Measurements from ENCODE around the gene NENF. TPM values are rescaled to one million over a fixed set of nuclear protein-coding genes. Genes with fewer than 3 reads are reported as not detected.

The NENF gene
- total and polyA plus RNA-seq, 2 donors (not counting 1 experiment from before 2014, with no cell fraction given) = 10.6 to 20.3 TPM

DNA sequence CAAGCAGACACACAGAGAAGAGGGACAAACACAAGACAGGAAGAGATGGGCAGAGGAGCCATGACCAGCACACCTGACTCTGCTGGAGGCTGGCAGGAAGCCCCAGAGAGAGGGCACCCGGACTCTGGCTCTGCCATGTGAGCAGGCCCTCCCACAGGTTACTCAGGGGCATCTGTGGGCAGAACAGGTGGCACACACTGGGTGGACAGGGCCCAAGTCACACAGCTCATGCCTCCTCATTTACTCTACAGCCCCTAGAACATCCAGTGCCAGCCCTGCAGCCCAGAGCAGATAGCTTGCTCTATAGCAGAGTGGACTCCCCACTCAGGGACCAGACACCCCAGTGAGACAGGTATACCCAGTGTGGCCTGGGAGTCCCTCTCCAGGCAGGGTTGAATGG is 46.7 kb upstream of the NENF start:
- H4K20me1 ChIP-seq (ENCODE audit: control insufficient read depth, insufficient read depth, low read length, poor library complexity, severe bottlenecking) = peaks cover 11% of the 10 kb centered on the region
- H3K9me3 ChIP-seq (ENCODE audit: control extremely low read depth in 1 of 3, control insufficient read depth in 2 of 3, insufficient read depth in 1 of 3, low read length in 2 of 3) = peaks cover 2 to 12% (median 5%) of the 10 kb centered on the region in 3 donors
- H3K36me3 ChIP-seq (replicated peaks in 1 of 2; ENCODE audit: control extremely low read depth in 1 of 2, control insufficient read depth in 1 of 2, extremely low read depth in 1 of 2, insufficient read depth in 2 of 2, low read length in 1 of 2) = peaks cover 20 to 66% of the 10 kb centered on the region in 2 experiments
- POLR2A ChIA-PET = no interaction called here
- ATAC-seq (ENCODE audit: low read depth) (no peak), DNase-seq (no peak)
- no peak overlapping the region for H3K27ac ChIP-seq (ENCODE audit: low read length in 2 of 2)
- H2AFZ ChIP-seq (ENCODE audit: insufficient read depth, low read depth, low read length, poor library complexity, severe bottlenecking) = no peak overlapping the region
- no peak overlapping the region for H3K27ac Mint-ChIP-seq
- H3K9me3 Mint-ChIP-seq (ENCODE audit: insufficient read depth) = peaks cover 2% of the 10 kb centered on the region
- CTCF ChIA-PET = interaction anchor here (1.2 kb wide), 1 partner anchor 19 kb away, joined by 3 read pairs; no protein-coding TSS in a partner anchor
- peaks cover 25% of the 10 kb centered on the region for H3K79me2 ChIP-seq (ENCODE audit: control insufficient read depth, insufficient read depth, low read length)
- no peaks in the 10 kb centered on the region for H3K4me1 ChIP-seq (ENCODE audit: control insufficient read depth in 2 of 2, insufficient read depth in 2 of 2, low read length in 2 of 2)
- no peaks in the 10 kb centered on the region for H3K4me1 Mint-ChIP-seq
- no peaks in the 10 kb centered on the region for H3K27me3 Mint-ChIP-seq
- no peaks in the 10 kb centered on the region for H3K27me3 ChIP-seq (replicated peaks in 1 of 4; ENCODE audit: control extremely low read depth in 1 of 4, control insufficient read depth in 3 of 4, insufficient read depth in 4 of 4, low read length in 3 of 4)
- TF ChIP-seq EZH2 (IDR thresholded peaks at IDR 0.05; ENCODE audit: borderline replicate concordance, insufficient read depth, low read depth, low read length, poor library complexity, severe bottlenecking) = no peak
- TF ChIP-seq, protein P1, sequence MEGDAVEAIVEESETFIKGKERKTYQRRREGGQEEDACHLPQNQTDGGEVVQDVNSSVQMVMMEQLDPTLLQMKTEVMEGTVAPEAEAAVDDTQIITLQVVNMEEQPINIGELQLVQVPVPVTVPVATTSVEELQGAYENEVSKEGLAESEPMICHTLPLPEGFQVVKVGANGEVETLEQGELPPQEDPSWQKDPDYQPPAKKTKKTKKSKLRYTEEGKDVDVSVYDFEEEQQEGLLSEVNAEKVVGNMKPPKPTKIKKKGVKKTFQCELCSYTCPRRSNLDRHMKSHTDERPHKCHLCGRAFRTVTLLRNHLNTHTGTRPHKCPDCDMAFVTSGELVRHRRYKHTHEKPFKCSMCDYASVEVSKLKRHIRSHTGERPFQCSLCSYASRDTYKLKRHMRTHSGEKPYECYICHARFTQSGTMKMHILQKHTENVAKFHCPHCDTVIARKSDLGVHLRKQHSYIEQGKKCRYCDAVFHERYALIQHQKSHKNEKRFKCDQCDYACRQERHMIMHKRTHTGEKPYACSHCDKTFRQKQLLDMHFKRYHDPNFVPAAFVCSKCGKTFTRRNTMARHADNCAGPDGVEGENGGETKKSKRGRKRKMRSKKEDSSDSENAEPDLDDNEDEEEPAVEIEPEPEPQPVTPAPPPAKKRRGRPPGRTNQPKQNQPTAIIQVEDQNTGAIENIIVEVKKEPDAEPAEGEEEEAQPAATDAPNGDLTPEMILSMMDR (IDR thresholded peaks at IDR 0.05) = no peak
- no peak overlapping the region for H3K4me3 ChIP-seq (ENCODE audit: control extremely low read depth in 1 of 5, extremely low read depth in 1 of 5, insufficient read depth in 1 of 5, low read depth in 2 of 5, low read length in 4 of 5)
- no peak overlapping the region for H3K4me3 Mint-ChIP-seq
- 100% methylated on average over 1 of the region's 1 CpG for WGBS (ENCODE audit: insufficient coverage)
- no peak overlapping the region for H3K4me2 ChIP-seq (replicated peaks; ENCODE audit: low read depth, low read length, poor library complexity, severe bottlenecking)
- no peak overlapping the region for H3K9ac ChIP-seq (ENCODE audit: low read length)
- intact Hi-C loops (cut with micrococcal nuclease) = no loop called here

DNA sequence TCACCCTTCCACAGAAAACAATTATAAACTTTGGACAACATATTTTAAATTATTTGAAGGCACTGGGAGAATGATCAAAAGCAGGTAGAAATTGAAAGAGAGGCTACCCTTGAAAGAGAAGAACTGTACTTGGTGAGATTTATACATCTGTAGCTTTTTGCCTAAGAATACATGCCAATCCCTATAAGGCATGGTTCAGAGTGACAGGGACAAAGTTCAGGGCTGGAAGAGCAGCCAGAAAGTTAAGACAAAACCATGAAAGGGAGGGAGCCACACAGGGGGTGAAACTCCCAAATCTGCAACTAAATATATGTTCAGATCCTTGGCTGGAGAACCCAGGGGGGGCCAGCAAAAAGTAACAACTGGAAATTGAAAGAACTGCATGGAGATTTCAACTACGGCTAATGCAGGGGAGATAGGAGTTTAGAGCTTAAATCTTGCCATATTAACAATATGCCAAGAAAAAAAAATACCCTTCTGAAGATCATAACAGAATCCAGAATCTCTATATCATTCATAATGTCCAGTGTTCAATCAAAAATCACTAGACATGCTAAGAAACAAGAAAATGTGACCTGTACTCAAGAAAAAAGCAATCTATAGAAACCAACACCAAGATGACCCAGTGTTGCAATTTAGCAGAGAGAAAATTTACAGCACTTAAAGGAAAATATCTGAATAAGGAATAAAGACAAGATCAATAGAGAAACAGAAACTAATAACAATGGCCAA is 43.6 kb upstream of the NENF start:
- H3K9me3 ChIP-seq (ENCODE audit: control extremely low read depth in 1 of 3, control insufficient read depth in 2 of 3, insufficient read depth in 1 of 3, low read length in 2 of 3) = peaks cover 2 to 16% (median 5%) of the 10 kb centered on the region in 3 donors
- H3K9ac ChIP-seq (ENCODE audit: low read length) = no peak overlapping the region
- no peak overlapping the region for H3K4me3 Mint-ChIP-seq
- WGBS (ENCODE audit: insufficient coverage) = no CpG with 5 or more reads among the region's 1 CpG
- H3K36me3 ChIP-seq (replicated peaks in 1 of 2; ENCODE audit: control extremely low read depth in 1 of 2, control insufficient read depth in 1 of 2, extremely low read depth in 1 of 2, insufficient read depth in 2 of 2, low read length in 1 of 2) = peaks cover 15 to 41% of the 10 kb centered on the region in 2 experiments
- H2AFZ ChIP-seq (ENCODE audit: insufficient read depth, low read depth, low read length, poor library complexity, severe bottlenecking) = no peak overlapping the region
- peaks cover 25% of the 10 kb centered on the region for H3K79me2 ChIP-seq (ENCODE audit: control insufficient read depth, insufficient read depth, low read length)
- H3K27me3 ChIP-seq (replicated peaks in 1 of 4; ENCODE audit: control extremely low read depth in 1 of 4, control insufficient read depth in 3 of 4, insufficient read depth in 4 of 4, low read length in 3 of 4) = no peaks in the 10 kb centered on the region
- peaks cover 5% of the 10 kb centered on the region for H3K4me1 Mint-ChIP-seq
- no peak for DNase-seq
- no peak overlapping the region for H3K4me3 ChIP-seq (ENCODE audit: control extremely low read depth in 1 of 5, extremely low read depth in 1 of 5, insufficient read depth in 1 of 5, low read depth in 2 of 5, low read length in 4 of 5)
- H3K27me3 Mint-ChIP-seq = no peaks in the 10 kb centered on the region
- POLR2A ChIA-PET = no interaction called here
- no peak for TF ChIP-seq EZH2 (IDR thresholded peaks at IDR 0.05; ENCODE audit: borderline replicate concordance, insufficient read depth, low read depth, low read length, poor library complexity, severe bottlenecking)
- TF ChIP-seq, protein P1 (IDR thresholded peaks at IDR 0.05) = no peak
- no peak for ATAC-seq (ENCODE audit: low read depth)
- no peak overlapping the region for H3K27ac ChIP-seq (ENCODE audit: low read length in 2 of 2)
- H4K20me1 ChIP-seq (ENCODE audit: control insufficient read depth, insufficient read depth, low read length, poor library complexity, severe bottlenecking) = peaks cover 11% of the 10 kb centered on the region
- CTCF ChIA-PET = interaction anchor here (1.6 kb wide), 1 partner anchor 67 kb away, joined by 7 read pairs; no protein-coding TSS in a partner anchor
- no peaks in the 10 kb centered on the region for H3K4me1 ChIP-seq (ENCODE audit: control insufficient read depth in 2 of 2, insufficient read depth in 2 of 2, low read length in 2 of 2)
- H3K4me2 ChIP-seq (replicated peaks; ENCODE audit: low read depth, low read length, poor library complexity, severe bottlenecking) = no peak overlapping the region
- H3K27ac Mint-ChIP-seq = no peak overlapping the region
- H3K9me3 Mint-ChIP-seq (ENCODE audit: insufficient read depth) = peaks cover 2% of the 10 kb centered on the region
- intact Hi-C loops (cut with micrococcal nuclease) = no loop called here
